CD4-positive, alpha-beta memory T cell (primary cell): ENCODE results near the gene IL23R. TPM values are rescaled to one million over a fixed set of nuclear protein-coding genes. Genes with fewer than 3 reads are reported as not detected.

Experiments
- CTCF ChIA-PET: fragments of 350-600 bp; sonication (Branson Sonifier 250); formaldehyde crosslinking; loops from one replicate; lab custom pipeline; 2021; ENCODE audit warnings: inconsistent platforms; ENCODE audit not compliant: partially characterized antibody; lab: Charles Lee
- POLR2A ChIA-PET: fragments of 350-600 bp; sonication (Branson Sonifier 250); formaldehyde crosslinking; loops from one replicate; lab custom pipeline; 2021; ENCODE audit not compliant: partially characterized antibody; lab: Charles Lee
- DNase-seq, 5 donors: peaks; one replicate each; pipeline versions ENCODE4 v3.0.0 to v3.0.0-alpha.2; 2020 to 2022; ENCODE audit warnings: mixed read lengths in 1 of 5
- H3K27ac ChIP-seq: one replicate; pipeline ENCODE4 v1.7.0; 2013; ENCODE audit warnings: low read depth, low read length
- H3K27me3 ChIP-seq: 2 replicates; pipeline ENCODE4 v1.7.0; 2013; ENCODE audit warnings: mild to moderate bottlenecking, low read length, moderate library complexity; ENCODE audit not compliant: insufficient read depth
- H3K36me3 ChIP-seq: 2 replicates; pipeline ENCODE4 v1.7.0; 2013; ENCODE audit warnings: mild to moderate bottlenecking, low read length, moderate library complexity; ENCODE audit not compliant: insufficient read depth
- H3K4me1 ChIP-seq: 2 replicates; pipeline ENCODE4 v1.7.0; 2013; ENCODE audit warnings: mild to moderate bottlenecking, low read length, moderate library complexity; ENCODE audit not compliant: insufficient read depth
- H3K4me3 ChIP-seq, 2 donors: one replicate each; pipeline ENCODE4 v1.7.0; 2013; ENCODE audit warnings: low read length in 2 of 2, mild to moderate bottlenecking in 1 of 2
- H3K9me3 ChIP-seq, 2 donors: one replicate each; pipeline ENCODE4 v1.7.0; 2013; ENCODE audit warnings: low read length in 2 of 2, control low read depth in 1 of 2; ENCODE audit not compliant: control insufficient read depth in 1 of 2
- H3K27ac Mint-ChIP-seq, 7 donors: one replicate each; pipeline ENCODE4 v1.8.0; 2020 to 2021; ENCODE audit warnings: mixed read lengths in 7 of 7, mild to moderate bottlenecking in 6 of 7, inconsistent platforms in 3 of 7, moderate library complexity in 3 of 7
- H3K27me3 Mint-ChIP-seq, 2 donors: one replicate each; pipeline ENCODE4 v1.8.0; 2020 to 2021; ENCODE audit warnings: mixed read lengths in 2 of 2
- H3K36me3 Mint-ChIP-seq, 2 donors: one replicate each; pipeline ENCODE4 v1.8.0; 2020 to 2021; ENCODE audit warnings: mixed read lengths in 2 of 2, inconsistent platforms in 1 of 2, mild to moderate bottlenecking in 1 of 2
- H3K4me1 Mint-ChIP-seq, 4 donors: one replicate each; pipeline ENCODE4 v1.8.0; 2020 to 2021; ENCODE audit warnings: mixed read lengths in 4 of 4, mild to moderate bottlenecking in 1 of 4
- H3K4me3 Mint-ChIP-seq, 8 donors: one replicate each; pipeline ENCODE4 v1.8.0; 2020 to 2021; ENCODE audit warnings: mixed read lengths in 8 of 8, mild to moderate bottlenecking in 7 of 8, moderate library complexity in 6 of 8, inconsistent platforms in 3 of 8
- H3K9me3 Mint-ChIP-seq, 8 donors: one replicate each; pipeline ENCODE4 v1.8.0; 2020 to 2021; ENCODE audit warnings: mixed read lengths in 8 of 8, mild to moderate bottlenecking in 5 of 8, inconsistent platforms in 3 of 8, moderate library complexity in 1 of 8
- intact Hi-C: fragments of 100-400 bp; cut with micrococcal nuclease; formaldehyde crosslinking; loops from one replicate; pipeline ENCODE4 v1.15.1; 2023
- polyA plus RNA-seq, 2 donors: library from polyadenylated mRNA; unstranded; fragments of 300-500 nt; fragmentation: Illumina TruSeq; gene quantifications; one replicate each; pipeline ENCODE4 v1.2.3, GENCODE V29; 2021
- total RNA-seq, 2 experiments: library from RNA; stranded (reverse); gene quantifications; one replicate each; pipeline ENCODE4 v1.2.3, GENCODE V29; 2021

The IL23R gene
- total and polyA plus RNA-seq, 4 experiments from 2014 or later: 0.47 to 2.6 (median 1.5) TPM

- Histone ChIP-seq H3K27me3 (no peaks in the 10 kb centered on the region), H3K27ac (no peak overlapping the region), H3K4me1 (no peaks in the 10 kb centered on the region), H3K36me3 (no peaks in the 10 kb centered on the region), H3K4me3 (no peak overlapping the region), H3K9me3 (no peaks in the 10 kb centered on the region)
- POLR2A ChIA-PET: no interaction called here
- Mint-ChIP-seq H3K9me3 (no peaks in the 10 kb centered on the region), H3K27ac (no peak overlapping the region), H3K27me3 (no peaks in the 10 kb centered on the region), H3K4me3 (no peak overlapping the region), H3K36me3 (no peaks in the 10 kb centered on the region), H3K4me1 (peaks cover 0 to 4% (median 2%) of the 10 kb centered on the region in 4 donors)
- CTCF ChIA-PET: interaction anchor here (0.8 kb wide), 1 partner anchor 15 kb away, joined by 3 read pairs; no protein-coding TSS in a partner anchor
- no peak for DNase-seq
- intact Hi-C loops: no loop called here
Observed at GRCh38 chr1:67227196-67227595, 60.9 kb downstream of the IL23R start.

GRCh38 chr1:67228791-67229190 lies 62.5 kb downstream of the IL23R start:
- Mint-ChIP-seq H3K4me1 (peaks cover 0 to 4% (median 2%) of the 10 kb centered on the region in 4 donors), H3K27me3 (no peaks in the 10 kb centered on the region), H3K36me3 (no peaks in the 10 kb centered on the region), H3K27ac (no peak overlapping the region), H3K9me3 (no peaks in the 10 kb centered on the region), H3K4me3 (no peak overlapping the region)
- Histone ChIP-seq H3K4me1 (no peaks in the 10 kb centered on the region), H3K27ac (no peak overlapping the region), H3K27me3 (no peaks in the 10 kb centered on the region), H3K4me3 (no peak overlapping the region), H3K9me3 (no peaks in the 10 kb centered on the region), H3K36me3 (no peaks in the 10 kb centered on the region)
- POLR2A ChIA-PET: no interaction called here
- intact Hi-C loops: no loop called here
- DNase-seq: no peak
- CTCF ChIA-PET: interaction anchor here (2.1 to 3.3 kb wide), 2 partner anchors 13 to 272 kb away, joined by 5 to 14 read pairs; no protein-coding TSS in a partner anchor

- Mint-ChIP-seq H3K9me3 (no peaks in the 10 kb centered on the region), H3K4me1 (peaks cover 0 to 4% (median 2%) of the 10 kb centered on the region in 4 donors), H3K4me3 (no peak overlapping the region), H3K27me3 (no peaks in the 10 kb centered on the region), H3K36me3 (no peaks in the 10 kb centered on the region), H3K27ac (no peak overlapping the region)
- DNase-seq: no peak
- H3K27ac ChIP-seq: no peak overlapping the region
- no peaks in the 10 kb centered on the region for H3K27me3 ChIP-seq
- H3K4me3 ChIP-seq: no peak overlapping the region
- H3K4me1 ChIP-seq: no peaks in the 10 kb centered on the region
- POLR2A ChIA-PET: no interaction called here
- CTCF ChIA-PET: interaction anchor here (1.4 to 3.3 kb wide), 3 partner anchors 15 to 273 kb away, joined by 4 to 14 read pairs (median 5); no protein-coding TSS in a partner anchor
- H3K36me3 ChIP-seq: no peaks in the 10 kb centered on the region
- no peaks in the 10 kb centered on the region for H3K9me3 ChIP-seq
- intact Hi-C loops: loop anchor here (5.0 kb wide), 1 partner anchor 202 kb away; the partner anchor contains the start of gene SERBP1
Observed at GRCh38 chr1:67230539-67230938, 64.3 kb downstream of the IL23R start.

- peaks cover 0 to 2% (median 0%) of the 10 kb centered on the region in 8 donors for H3K9me3 Mint-ChIP-seq
- Histone ChIP-seq H3K4me3 (no peak overlapping the region), H3K36me3 (no peaks in the 10 kb centered on the region), H3K27ac (no peak overlapping the region), H3K27me3 (no peaks in the 10 kb centered on the region), H3K9me3 (no peaks in the 10 kb centered on the region), H3K4me1 (no peaks in the 10 kb centered on the region)
- no peak overlapping the region for H3K4me3 Mint-ChIP-seq
- H3K4me1 Mint-ChIP-seq: no peaks in the 10 kb centered on the region
- H3K36me3 Mint-ChIP-seq: no peaks in the 10 kb centered on the region
- ChIA-PET POLR2A (no interaction called here), CTCF (interaction anchor here (3.1 to 6.2 kb wide), 2 partner anchors 22 to 266 kb away, joined by 13 to 64 read pairs; no protein-coding TSS in a partner anchor)
- H3K27me3 Mint-ChIP-seq: no peaks in the 10 kb centered on the region
- intact Hi-C loops: no loop called here
- DNase-seq: no peak
- no peak overlapping the region for H3K27ac Mint-ChIP-seq
Observed at GRCh38 chr1:67236277-67236676, 70.0 kb downstream of the IL23R start.

- Mint-ChIP-seq H3K27ac (no peak overlapping the region), H3K4me3 (no peak overlapping the region), H3K27me3 (no peaks in the 10 kb centered on the region), H3K9me3 (peaks cover 0 to 2% (median 0%) of the 10 kb centered on the region in 8 donors), H3K36me3 (no peaks in the 10 kb centered on the region), H3K4me1 (no peaks in the 10 kb centered on the region)
- POLR2A ChIA-PET: no interaction called here
- no peaks in the 10 kb centered on the region for H3K9me3 ChIP-seq
- no peak for DNase-seq
- no peaks in the 10 kb centered on the region for H3K27me3 ChIP-seq
- no peak overlapping the region for H3K4me3 ChIP-seq
- H3K4me1 ChIP-seq: no peaks in the 10 kb centered on the region
- CTCF ChIA-PET: no interaction called here
- intact Hi-C loops: no loop called here
- H3K36me3 ChIP-seq: no peaks in the 10 kb centered on the region
- no peak overlapping the region for H3K27ac ChIP-seq
Observed at GRCh38 chr1:67239738-67240137, 73.5 kb downstream of the IL23R start.

GRCh38 chr1:67241200-67241746 lies 75.0 kb downstream of the IL23R start:
- no peaks in the 10 kb centered on the region for H3K36me3 ChIP-seq
- Mint-ChIP-seq H3K4me1 (no peaks in the 10 kb centered on the region), H3K36me3 (no peaks in the 10 kb centered on the region), H3K27me3 (no peaks in the 10 kb centered on the region), H3K27ac (no peak overlapping the region), H3K4me3 (no peak overlapping the region), H3K9me3 (peaks cover 0 to 2% (median 0%) of the 10 kb centered on the region in 8 donors)
- H3K4me3 ChIP-seq: no peak overlapping the region
- H3K9me3 ChIP-seq: no peaks in the 10 kb centered on the region
- DNase-seq: no peak
- no peak overlapping the region for H3K27ac ChIP-seq
- ChIA-PET CTCF (interaction anchor here (2.5 kb wide), 1 partner anchor 259 kb away, joined by 8 read pairs; no protein-coding TSS in a partner anchor), POLR2A (no interaction called here)
- H3K4me1 ChIP-seq: no peaks in the 10 kb centered on the region
- no peaks in the 10 kb centered on the region for H3K27me3 ChIP-seq
- intact Hi-C loops: no loop called here

- Histone ChIP-seq H3K27ac (no peak overlapping the region), H3K27me3 (no peaks in the 10 kb centered on the region), H3K36me3 (no peaks in the 10 kb centered on the region), H3K4me3 (no peak overlapping the region), H3K9me3 (no peaks in the 10 kb centered on the region), H3K4me1 (no peaks in the 10 kb centered on the region)
- POLR2A ChIA-PET: no interaction called here
- DNase-seq: no peak
- Mint-ChIP-seq H3K27me3 (no peaks in the 10 kb centered on the region), H3K4me1 (no peaks in the 10 kb centered on the region), H3K36me3 (peaks cover 0 to 2% of the 10 kb centered on the region in 2 donors), H3K9me3 (peaks cover 0 to 2% (median 0%) of the 10 kb centered on the region in 8 donors), H3K4me3 (no peak overlapping the region), H3K27ac (no peak overlapping the region)
- CTCF ChIA-PET: interaction anchor here (0.5 to 2.5 kb wide), 3 partner anchors 8 to 259 kb away, joined by 3 to 8 read pairs (median 3); no protein-coding TSS in a partner anchor
- intact Hi-C loops: no loop called here
Observed at GRCh38 chr1:67242016-67242415, 75.8 kb downstream of the IL23R start.
